Measurements from ENCODE around the gene TCP11.

TCP11 gene

DNA sequence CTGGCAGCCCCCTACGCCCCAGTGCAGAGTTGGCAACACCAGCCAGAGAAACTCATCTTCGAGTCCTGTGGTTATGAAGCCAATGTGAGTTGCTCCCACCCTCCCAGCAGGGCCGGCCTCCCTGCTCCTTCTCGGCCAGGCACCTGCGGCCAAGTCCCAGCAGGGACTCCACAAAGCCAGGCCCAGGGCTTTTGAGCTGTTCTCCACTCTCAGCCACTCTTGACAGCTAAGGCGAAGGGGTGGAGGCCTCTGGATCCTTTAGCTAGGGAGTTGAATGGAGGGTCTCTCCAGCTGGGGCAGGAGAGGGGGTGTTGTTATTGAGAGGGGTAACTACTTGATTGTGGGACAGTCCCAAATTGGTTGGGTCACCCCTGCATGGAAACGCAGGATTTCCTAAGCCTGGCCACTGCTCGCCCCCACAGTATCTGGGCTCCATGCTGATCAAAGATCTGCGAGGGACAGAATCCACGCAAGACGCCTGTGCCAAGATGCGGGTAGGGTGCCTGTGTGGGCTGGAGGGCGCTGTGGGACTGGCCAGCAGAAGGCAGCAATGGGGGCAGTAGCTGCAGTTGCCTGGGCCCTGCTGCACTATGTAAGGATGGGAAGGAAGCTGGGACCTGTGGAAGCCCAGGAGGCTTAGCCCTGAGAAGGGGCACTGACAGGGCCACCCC lies 58.3 kb downstream of the TCP11 start:
- peaks cover 0 to 2% (median 0%) of the 10 kb centered on the region in 4 donors for H3K4me1 ChIP-seq
- DNase-seq, result peak; percentile 18 to 59
- no peak for TF ChIP-seq CTCF (IDR thresholded peaks at IDR 0.05)

GRCh38 chr6:35082046-35082732 lies 59.0 kb downstream of the TCP11 start:
- Histone ChIP-seq H3K36me3 (peaks cover 94 to 100% (median 96%) of the 10 kb centered on the region in 3 donors), H3K27ac (peak overlapping the region in 1 of 2 donors; percentile 33), H3K9me3 (no peaks in the 10 kb centered on the region), H3K4me3 (no peak overlapping the region), H3K4me1 (no peaks in the 10 kb centered on the region), H3K27me3 (no peaks in the 10 kb centered on the region)
- intact Hi-C loops (cut with DNase I; ENCODE audit: low total_unique reads), result no loop called here
- TF ChIP-seq CTCF (IDR thresholded peaks at IDR 0.05), result no peak
- peak in 1 of 2 donors; percentile 53 for DNase-seq

More for the DNA sequence above, 58.3 kb downstream of the TCP11 start:
- Histone ChIP-seq H3K36me3 (peaks cover 98 to 100% (median 100%) of the 10 kb centered on the region in 3 donors), H3K9me3 (no peaks in the 10 kb centered on the region), H3K27ac (no peak overlapping the region), H3K4me3 (no peak overlapping the region), H3K27me3 (no peaks in the 10 kb centered on the region)
- intact Hi-C loops (cut with DNase I; ENCODE audit: low total_unique reads), result no loop called here

DNA sequence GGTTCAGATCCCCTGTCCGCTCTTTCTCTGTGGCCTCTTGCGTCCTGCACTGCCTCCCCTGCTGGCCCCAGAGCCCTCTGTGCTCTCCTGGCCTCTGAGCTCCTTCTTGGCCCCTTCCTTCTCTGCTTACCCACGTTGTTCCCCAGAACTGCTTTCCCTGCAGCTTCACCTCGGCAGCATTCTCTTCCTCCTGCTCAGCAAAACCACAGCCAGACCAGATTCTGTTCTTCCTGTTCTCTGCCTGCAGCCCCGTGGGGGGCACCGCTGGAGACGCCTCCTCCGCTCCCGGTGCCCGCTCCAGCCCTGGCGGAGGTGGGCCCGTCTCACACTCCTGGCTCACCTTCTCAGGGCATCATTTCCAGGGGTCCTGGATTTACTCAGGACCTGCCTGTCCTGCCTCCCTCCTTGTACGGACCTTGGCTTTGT lies 59.7 kb downstream of the TCP11 start:
- H3K9me3 ChIP-seq, result no peaks in the 10 kb centered on the region
- H3K27me3 ChIP-seq, result no peaks in the 10 kb centered on the region
- H3K4me1 ChIP-seq, result no peaks in the 10 kb centered on the region
- H3K27ac ChIP-seq, result peak overlapping the region in 1 of 2 donors; percentile 33
- intact Hi-C loops (cut with DNase I; ENCODE audit: low total_unique reads), result no loop called here
- no peak overlapping the region for H3K4me3 ChIP-seq
- peaks cover 87 to 98% (median 88%) of the 10 kb centered on the region in 3 donors for H3K36me3 ChIP-seq
- peak; percentile 21 to 64 for DNase-seq
- no peak for TF ChIP-seq CTCF (IDR thresholded peaks at IDR 0.05)

- peak; percentile 23 to 63 for DNase-seq
- Histone ChIP-seq H3K36me3 (peaks cover 82 to 98% (median 83%) of the 10 kb centered on the region in 3 donors), H3K4me3 (no peak overlapping the region), H3K27me3 (no peaks in the 10 kb centered on the region), H3K27ac (no peak overlapping the region), H3K9me3 (no peaks in the 10 kb centered on the region), H3K4me1 (no peaks in the 10 kb centered on the region)
- intact Hi-C loops (cut with DNase I; ENCODE audit: low total_unique reads), result no loop called here
- no peak for TF ChIP-seq CTCF (IDR thresholded peaks at IDR 0.05)
Observed at GRCh38 chr6:35080821-35081425, 60.2 kb downstream of the TCP11 start.

DNA sequence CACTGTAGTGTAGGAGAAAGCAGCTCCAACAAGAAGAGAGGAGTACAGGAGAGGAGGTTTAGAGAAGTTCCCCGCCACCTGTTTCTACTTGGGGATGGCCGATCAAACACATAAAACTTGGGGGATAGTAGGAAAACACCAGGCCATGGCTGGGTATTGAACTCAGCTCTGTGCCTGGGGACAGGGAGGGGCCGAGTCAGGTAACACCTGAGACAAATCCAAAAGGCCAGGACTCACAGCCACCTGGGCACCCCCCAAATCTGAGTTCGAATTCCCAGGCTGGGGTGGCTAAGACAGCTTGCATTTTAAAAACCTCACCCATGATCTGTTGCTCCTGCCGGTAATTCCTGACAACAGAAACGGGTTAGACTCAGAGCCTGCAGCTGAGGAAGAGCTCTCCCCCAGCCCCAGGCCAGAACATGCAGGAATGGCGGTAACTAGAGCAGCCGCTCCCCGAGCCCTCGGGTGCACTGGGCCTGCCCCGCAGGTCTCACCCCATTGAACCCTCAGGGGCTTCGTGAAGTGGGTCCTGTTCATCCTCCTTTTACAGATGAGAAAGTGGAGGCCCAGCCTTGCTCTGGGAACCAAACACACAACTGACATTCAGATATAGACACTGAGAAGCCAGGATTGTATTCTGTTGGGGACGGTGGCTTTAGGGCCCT lies 61.0 kb downstream of the TCP11 start:
- no peak for DNase-seq
- no peaks in the 10 kb centered on the region for H3K9me3 ChIP-seq
- peaks cover 75 to 95% (median 75%) of the 10 kb centered on the region in 3 donors for H3K36me3 ChIP-seq
- no peaks in the 10 kb centered on the region for H3K27me3 ChIP-seq
- H3K4me1 ChIP-seq, result no peaks in the 10 kb centered on the region
- TF ChIP-seq CTCF (IDR thresholded peaks at IDR 0.05), result no peak
- intact Hi-C loops (cut with DNase I; ENCODE audit: low total_unique reads), result no loop called here
- H3K27ac ChIP-seq, result no peak overlapping the region
- H3K4me3 ChIP-seq, result no peak overlapping the region

Measured in tibial artery (tissue), 4 donors.